H1 (cell line): ENCODE measurements around the gene PFDN4. TPM values are rescaled to one million over a fixed set of nuclear protein-coding genes. Genes with fewer than 3 reads are reported as not detected.

Experiments used
- CHD7 ChIP-seq: fragments of 300-600 bp; sonication (generic); IDR thresholded peaks from 2 replicates; pipeline ENCODE4 v1.7.1; 2012; ENCODE audit warnings: low read length, moderate library complexity, mild to moderate bottlenecking, inconsistent platforms; ENCODE audit not compliant: insufficient replicate concordance
- CREB1 ChIP-seq: IDR thresholded peaks from 2 replicates; pipeline ENCODE4 v1.6.1; 2012; ENCODE audit warnings: inconsistent platforms
- HDAC2 ChIP-seq, 2 experiments: fragments of 300-600 bp in 1 of 2; sonication (generic) in 1 of 2; IDR thresholded peaks; 2 replicates each; pipeline ENCODE4 v1.6.1; 2011 to 2012; ENCODE audit warnings: low read depth in 2 of 2, low read length in 2 of 2, mild to moderate bottlenecking in 2 of 2, moderate library complexity in 2 of 2, borderline replicate concordance in 1 of 2, inconsistent platforms in 1 of 2
- KDM5A ChIP-seq: fragments of 200-600 bp; IDR thresholded peaks from 2 replicates; pipeline ENCODE4 v1.7.1; 2012; ENCODE audit warnings: mild to moderate bottlenecking, low read length, inconsistent platforms, mixed read lengths
- SIN3A ChIP-seq, 2 experiments: IDR thresholded peaks in 1 of 2; conservative IDR thresholded peaks in 1 of 2; 2 replicates each; pipeline ENCODE4 v1.6.1; 2011 to 2012; ENCODE audit warnings: low read length in 2 of 2, improper control_type of control experiment in 1 of 2, low read depth in 1 of 2, mild to moderate bottlenecking in 1 of 2
- polyA plus RNA-seq, 7 experiments: library from polyadenylated mRNA; depleted of rRNA in 3 of 7; stranded (reverse) in 5 of 7; unstranded in 2 of 7; fragments of >200 nt in 5 of 7; fragments of 200-250 nt in 2 of 7; gene quantifications; 1 replicate in 5 of 7; 2 replicates in 1 of 7; 4 replicates in 1 of 7; pipeline versions ENCODE4 v1.2.1 to v1.2.3, GENCODE V29; 2011 to 2013; ENCODE audit warnings: missing spikeins in 2 of 7, mixed read lengths in 2 of 7
- total RNA-seq: library from RNA; stranded (reverse); fragmentation: NEBNext Ultra II Directional; extraction: Animal tissue kit (Norgen Biotek cat#: 25700); gene quantifications from 2 replicates; pipeline ENCODE4 v1.2.1, GENCODE V29; 2021

Gene PFDN4
- total and polyA plus RNA-seq, 2 of the 8 experiments (the other 6 are each of a cell fraction or from before 2014, with no cell fraction given), result 41.9 to 96.8 TPM

- TF ChIP-seq CHD7 (no peak), KDM5A (no peak), HDAC2 (IDR thresholded peaks at IDR 0.05; ENCODE audit: borderline replicate concordance in 1 of 2, low read depth in 2 of 2, low read length in 2 of 2) (no peak), CREB1 (no peak), SIN3A (conservative IDR thresholded peaks at IDR 0.05 in 1 of 2, IDR thresholded peaks at IDR 0.05 in 1 of 2; ENCODE audit: low read depth in 1 of 2, low read length in 2 of 2) (no peak)
Observed at GRCh38 chr20:54193817-54194216, 14.1 kb upstream of the PFDN4 start (continued).
